GM12878 (cell line): ENCODE data around the gene CAVIN1. TPM values are rescaled to one million over a fixed set of nuclear protein-coding genes. Genes with fewer than 3 reads are reported as not detected.

Source experiments
- ATAC-seq: fragments of 200-7000 bp; cut with Tn5 transposase; 3 replicates; pipeline ENCODE4 v1.9.1; 2020; ENCODE audit warnings: mild to moderate bottlenecking, moderate library complexity
- BruUV-seq: library from RNA; stranded (reverse); fragments of 400-500 nt; replicated peaks from 2 replicates; lab custom pipeline; 2021; lab: Mats Ljungman, UMichigan
- CTCF ChIA-PET: fragments of 300-600 bp; sonication (Branson Sonifier 250); formaldehyde crosslinking; extraction: SDS; loops from one replicate; lab custom pipeline; 2021; ENCODE audit warnings: inconsistent platforms; lab: Yijun Ruan, JAX
- POLR2A ChIA-PET: fragments of 350-600 bp; formaldehyde crosslinking; extraction: SDS; loops from one replicate; lab custom pipeline; 2021; ENCODE audit warnings: inconsistent platforms; lab: Charles Lee
- RAD21 ChIA-PET: fragments of 300-600 bp; sonication (Branson Sonifier 250); formaldehyde crosslinking; loops from one replicate; lab custom pipeline; 2023; ENCODE audit warnings: antibody characterized with exemption; ENCODE audit not compliant: unreplicated experiment; lab: Charles Lee
- SMC1A ChIA-PET: fragments of 300-600 bp; sonication (Branson Sonifier 250); formaldehyde crosslinking; loops from one replicate; lab custom pipeline; 2023; ENCODE audit not compliant: unreplicated experiment, uncharacterized antibody; lab: Charles Lee
- DNase-seq: peaks from one replicate; pipeline ENCODE4 v3.0.0-alpha.2; 2011; ENCODE audit warnings: low read depth, low spot score
- FAIRE-seq: peaks from 3 replicates; lab custom pipeline; 2011; peaks lifted over from hg19 to GRCh38; lab: Jason Lieb, UNC
- H2AFZ ChIP-seq: 2 replicates; pipeline ENCODE4 v1.6.0; 2011; ENCODE audit warnings: low read depth, low read length, control low read depth; ENCODE audit not compliant: control insufficient read depth
- H3K27ac ChIP-seq: 2 replicates; pipeline ENCODE4 v1.5.1; 2011; ENCODE audit warnings: control low read depth; ENCODE audit not compliant: control insufficient read depth, insufficient read depth
- H3K27me3 ChIP-seq, 2 experiments: replicated peaks in 1 of 2; 2 replicates each; pipeline versions ENCODE4 v1.6.0 to v1.6.1; 2011; ENCODE audit warnings: low read length in 1 of 2; ENCODE audit not compliant: control insufficient read depth in 2 of 2, insufficient read depth in 2 of 2
- H3K36me3 ChIP-seq, 2 experiments: 2 replicates each; pipeline ENCODE4 v1.5.1; 2011; ENCODE audit warnings: low read length in 1 of 2; ENCODE audit not compliant: control insufficient read depth in 2 of 2, insufficient read depth in 2 of 2
- H3K4me1 ChIP-seq: 2 replicates; pipeline ENCODE4 v1.6.1; 2011; ENCODE audit warnings: mild to moderate bottlenecking, low read length, moderate library complexity, mixed read lengths; ENCODE audit not compliant: control insufficient read depth, insufficient read depth
- H3K4me2 ChIP-seq: 2 replicates; pipeline ENCODE4 v1.6.0; 2011; ENCODE audit warnings: control low read depth; ENCODE audit not compliant: control insufficient read depth, insufficient read depth
- H3K4me3 ChIP-seq: fragments of 200-600 bp; sonication (generic); 2 replicates; pipeline ENCODE4 v1.5.1; 2016
- H3K79me2 ChIP-seq: 2 replicates; pipeline ENCODE4 v1.6.0; 2011; ENCODE audit warnings: low read length; ENCODE audit not compliant: control insufficient read depth, insufficient read depth
- H3K9ac ChIP-seq: 2 replicates; pipeline ENCODE4 v1.8.0; 2011; ENCODE audit warnings: low read length, control low read depth, mixed read lengths; ENCODE audit not compliant: control insufficient read depth, insufficient read depth
- H3K9me3 ChIP-seq: replicated peaks from 3 replicates; pipeline ENCODE4 v1.5.1; 2011; ENCODE audit warnings: mild to moderate bottlenecking, low read length; ENCODE audit not compliant: control insufficient read depth, insufficient read depth
- H4K20me1 ChIP-seq: 2 replicates; pipeline ENCODE4 v1.6.0; 2011; ENCODE audit not compliant: control insufficient read depth, insufficient read depth
- CEBPB ChIP-seq, 2 experiments: fragments of 150-350 bp in 1 of 2; IDR thresholded peaks; 2 replicates each; pipeline ENCODE4 v1.6.1; 2012 to 2014; ENCODE audit warnings: low read depth in 2 of 2, low read length in 2 of 2, borderline replicate concordance in 1 of 2, inconsistent platforms in 1 of 2
- CHD1 ChIP-seq: IDR thresholded peaks from 2 replicates; pipeline ENCODE4 v1.6.1; 2012; ENCODE audit warnings: low read depth, low read length, improper control_type of control experiment
- EGR1 ChIP-seq, 2 experiments: IDR thresholded peaks; 1 replicate in 1 of 2; 2 replicates in 1 of 2; pipeline ENCODE4 v1.6.1; 2011 to 2012; ENCODE audit warnings: low read depth in 2 of 2, low read length in 2 of 2, borderline replicate concordance in 1 of 2, mild to moderate bottlenecking in 1 of 2, moderate library complexity in 1 of 2
- IKZF1 ChIP-seq: fragments of 450-650 bp; conservative IDR thresholded peaks from 2 replicates; pipeline ENCODE4 v1.6.1; 2017; ENCODE audit warnings: antibody characterized with exemption, mild to moderate bottlenecking
- IKZF2 ChIP-seq, 2 experiments: fragments of 450-650 bp; IDR thresholded peaks; 2 replicates each; pipeline ENCODE4 v1.6.1; 2017; ENCODE audit warnings: mild to moderate bottlenecking in 2 of 2, moderate library complexity in 2 of 2
- SREBF1 ChIP-seq: IDR thresholded peaks from 2 replicates; pipeline ENCODE4 v1.6.1; 2012; ENCODE audit warnings: mild to moderate bottlenecking, low read length
- STAT1 ChIP-seq: fragments of 450-650 bp; conservative IDR thresholded peaks from 2 replicates; pipeline ENCODE4 v1.6.1; 2014; ENCODE audit warnings: antibody characterized with exemption, mild to moderate bottlenecking
- ZNF207 ChIP-seq: fragments of 450-650 bp; IDR thresholded peaks from 2 replicates; pipeline ENCODE4 v1.6.1; 2014; ENCODE audit warnings: antibody characterized with exemption, mild to moderate bottlenecking, borderline replicate concordance
- ZNF24 ChIP-seq: fragments of 450-650 bp; IDR thresholded peaks from 2 replicates; pipeline ENCODE4 v1.6.1; 2017; ENCODE audit warnings: antibody characterized with exemption, mild to moderate bottlenecking
- ZSCAN29 ChIP-seq: fragments of 450-650 bp; IDR thresholded peaks from 2 replicates; pipeline ENCODE4 v1.6.1; 2017; ENCODE audit warnings: mild to moderate bottlenecking, moderate library complexity
- WGBS: methylation state at CpG from one replicate; pipeline ENCODE4 v1.1.6; 2016; ENCODE audit warnings: low lambda C conversion rate; ENCODE audit not compliant: insufficient replicate concordance, insufficient coverage; ENCODE audit errors: missing lambda C conversion rate; 5-methylcytosine and 5-hydroxymethylcytosine counted together
- in situ Hi-C: fragments of 300-500 bp; cut with MboI; formaldehyde crosslinking; loops from 9 replicates; pipeline ENCODE4 v1.14.3; 2018; ENCODE audit warnings: mixed read lengths
- intact Hi-C: fragments of 100-400 bp; cut with micrococcal nuclease; formaldehyde crosslinking; loops from one replicate; pipeline ENCODE4 v1.14.2; 2022; ENCODE audit not compliant: unreplicated experiment
- polyA plus RNA-seq, 11 experiments: library from polyadenylated mRNA; depleted of rRNA in 4 of 11; unstranded in 6 of 11; stranded (reverse) in 5 of 11; fragments of >200 nt; fragmentation: Nextera tagmentation in 4 of 11; fragmentation: Illumina TruSeq in 1 of 11; extraction: Ambion mirVana in 4 of 11; extraction: Trizol in 1 of 11; gene quantifications; 1 replicate in 1 of 11; 2 replicates in 10 of 11; pipeline versions ENCODE4 v1.2.1 to v1.2.3, GENCODE V29; 2011 to 2016; ENCODE audit warnings: inconsistent platforms in 2 of 11, missing spikeins in 2 of 11, low read depth in 1 of 11
- total RNA-seq, 4 experiments: library from RNA; depleted of rRNA in 3 of 4; stranded (reverse); fragments of >200 nt in 3 of 4; fragmentation: Illumina TruSeq in 1 of 4; extraction: Trizol in 1 of 4; gene quantifications; 2 replicates each; pipeline versions ENCODE4 v1.2.1 to v1.2.3, GENCODE V29; 2013 to 2021
- TF ChIP-seq, protein P1 (sequence below): fragments of 450-650 bp; IDR thresholded peaks from 2 replicates; pipeline ENCODE4 v1.6.1; 2018; ENCODE audit warnings: mild to moderate bottlenecking, low read depth, moderate library complexity; ENCODE audit not compliant: partially characterized antibody
- TF ChIP-seq, protein P2 (sequence below): fragments of 450-650 bp; IDR thresholded peaks from 2 replicates; pipeline ENCODE4 v1.6.1; 2017; ENCODE audit warnings: mild to moderate bottlenecking, moderate library complexity
- TF ChIP-seq, protein P3 (sequence below): IDR thresholded peaks from 2 replicates; pipeline ENCODE4 v1.6.1; 2012; ENCODE audit warnings: low read depth, low read length, improper control_type of control experiment
- TF ChIP-seq, protein P4 (sequence below): fragments of 450-650 bp; IDR thresholded peaks from 2 replicates; pipeline ENCODE4 v1.6.1; 2017; ENCODE audit warnings: low read depth, mild to moderate bottlenecking, moderate library complexity

Gene CAVIN1
- total and polyA plus RNA-seq, 10 of the 15 experiments (the other 5 are each of a cell fraction or from before 2014, with no cell fraction given) = 0.03 to 1.1 (median 0.37) TPM

DNA sequence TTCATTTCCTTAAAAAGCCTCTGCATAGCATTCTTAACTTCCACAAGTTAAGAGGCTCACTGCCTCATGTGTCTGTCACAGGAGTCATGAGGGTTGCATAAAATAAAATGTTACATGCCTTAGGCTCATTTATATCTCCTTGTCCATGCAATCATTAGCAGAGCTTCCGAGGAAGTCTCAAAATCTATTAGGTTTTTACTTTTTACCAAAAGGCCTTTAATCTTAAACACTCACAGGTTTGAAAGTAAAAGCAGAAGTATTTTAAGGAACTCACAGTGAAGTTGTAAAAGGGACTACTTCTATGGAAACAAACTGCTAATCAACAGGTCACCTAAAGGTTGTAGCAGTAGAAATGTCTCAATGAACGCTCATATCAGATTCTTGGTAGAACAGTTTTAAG lies 30.4 kb upstream of the CAVIN1 start:
- H3K27me3 ChIP-seq = no peaks in the 10 kb centered on the region
- in situ Hi-C loops (no loop called here), intact Hi-C loops (no loop called here)
- ChIA-PET POLR2A (interaction anchor here (0.7 kb wide), 1 partner anchor 21 kb away, joined by 6 read pairs; no protein-coding TSS in a partner anchor), RAD21 (interaction anchor here (0.6 to 1.1 kb wide), 2 partner anchors 12 to 47 kb away, joined by 3 to 5 read pairs; no protein-coding TSS in a partner anchor), SMC1A (interaction anchor here (1.0 to 3.7 kb wide), 3 partner anchors 12 to 27 kb away, joined by 3 to 22 read pairs (median 3); no protein-coding TSS in a partner anchor), CTCF (interaction anchor here (0.6 to 1.5 kb wide), 4 partner anchors 11 to 64 kb away, joined by 3 to 5 read pairs (median 4); no protein-coding TSS in a partner anchor)
- no peak overlapping the region for H3K9ac ChIP-seq
- ATAC-seq (peak; percentile 23; the same call in 2 of the 3 replicates), DNase-seq (no peak), FAIRE-seq (no peak)
- H3K27ac ChIP-seq = no peak overlapping the region
- no peaks in the 10 kb centered on the region for H3K36me3 ChIP-seq
- 45% methylated on average over 2 of the region's 2 CpGs for WGBS
- H3K4me2 ChIP-seq = no peak overlapping the region
- H3K4me1 ChIP-seq = peaks cover 27% of the 10 kb centered on the region
- H4K20me1 ChIP-seq = no peaks in the 10 kb centered on the region
- BruUV-seq = no TSS peak
- H3K79me2 ChIP-seq = no peaks in the 10 kb centered on the region
- no peak overlapping the region for H2AFZ ChIP-seq
- no peaks in the 10 kb centered on the region for H3K9me3 ChIP-seq
- no peak overlapping the region for H3K4me3 ChIP-seq
- TF ChIP-seq ZNF24 (no peak), ZNF207 (no peak), SREBF1 (no peak), STAT1 (no peak), ZSCAN29 (no peak), IKZF1 (0 out of 2 replicates have a peak, but pooled peaks have one; percentile 29), CEBPB (IDR thresholded peaks at IDR 0.05; ENCODE audit: borderline replicate concordance in 1 of 2, low read depth in 2 of 2, low read length in 2 of 2) (no peak), EGR1 (IDR thresholded peaks at IDR 0.05; ENCODE audit: borderline replicate concordance in 1 of 2, low read depth in 2 of 2, low read length in 2 of 2) (no peak), CHD1 (no peak), IKZF2 (IDR thresholded peaks at IDR 0.05) (no peak; a peak in 2 of 4 replicates)
- TF ChIP-seq, protein P1, sequence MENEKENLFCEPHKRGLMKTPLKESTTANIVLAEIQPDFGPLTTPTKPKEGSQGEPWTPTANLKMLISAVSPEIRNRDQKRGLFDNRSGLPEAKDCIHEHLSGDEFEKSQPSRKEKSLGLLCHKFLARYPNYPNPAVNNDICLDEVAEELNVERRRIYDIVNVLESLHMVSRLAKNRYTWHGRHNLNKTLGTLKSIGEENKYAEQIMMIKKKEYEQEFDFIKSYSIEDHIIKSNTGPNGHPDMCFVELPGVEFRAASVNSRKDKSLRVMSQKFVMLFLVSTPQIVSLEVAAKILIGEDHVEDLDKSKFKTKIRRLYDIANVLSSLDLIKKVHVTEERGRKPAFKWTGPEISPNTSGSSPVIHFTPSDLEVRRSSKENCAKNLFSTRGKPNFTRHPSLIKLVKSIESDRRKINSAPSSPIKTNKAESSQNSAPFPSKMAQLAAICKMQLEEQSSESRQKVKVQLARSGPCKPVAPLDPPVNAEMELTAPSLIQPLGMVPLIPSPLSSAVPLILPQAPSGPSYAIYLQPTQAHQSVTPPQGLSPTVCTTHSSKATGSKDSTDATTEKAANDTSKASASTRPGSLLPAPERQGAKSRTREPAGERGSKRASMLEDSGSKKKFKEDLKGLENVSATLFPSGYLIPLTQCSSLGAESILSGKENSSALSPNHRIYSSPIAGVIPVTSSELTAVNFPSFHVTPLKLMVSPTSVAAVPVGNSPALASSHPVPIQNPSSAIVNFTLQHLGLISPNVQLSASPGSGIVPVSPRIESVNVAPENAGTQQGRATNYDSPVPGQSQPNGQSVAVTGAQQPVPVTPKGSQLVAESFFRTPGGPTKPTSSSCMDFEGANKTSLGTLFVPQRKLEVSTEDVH = no peak
- TF ChIP-seq, protein P2, sequence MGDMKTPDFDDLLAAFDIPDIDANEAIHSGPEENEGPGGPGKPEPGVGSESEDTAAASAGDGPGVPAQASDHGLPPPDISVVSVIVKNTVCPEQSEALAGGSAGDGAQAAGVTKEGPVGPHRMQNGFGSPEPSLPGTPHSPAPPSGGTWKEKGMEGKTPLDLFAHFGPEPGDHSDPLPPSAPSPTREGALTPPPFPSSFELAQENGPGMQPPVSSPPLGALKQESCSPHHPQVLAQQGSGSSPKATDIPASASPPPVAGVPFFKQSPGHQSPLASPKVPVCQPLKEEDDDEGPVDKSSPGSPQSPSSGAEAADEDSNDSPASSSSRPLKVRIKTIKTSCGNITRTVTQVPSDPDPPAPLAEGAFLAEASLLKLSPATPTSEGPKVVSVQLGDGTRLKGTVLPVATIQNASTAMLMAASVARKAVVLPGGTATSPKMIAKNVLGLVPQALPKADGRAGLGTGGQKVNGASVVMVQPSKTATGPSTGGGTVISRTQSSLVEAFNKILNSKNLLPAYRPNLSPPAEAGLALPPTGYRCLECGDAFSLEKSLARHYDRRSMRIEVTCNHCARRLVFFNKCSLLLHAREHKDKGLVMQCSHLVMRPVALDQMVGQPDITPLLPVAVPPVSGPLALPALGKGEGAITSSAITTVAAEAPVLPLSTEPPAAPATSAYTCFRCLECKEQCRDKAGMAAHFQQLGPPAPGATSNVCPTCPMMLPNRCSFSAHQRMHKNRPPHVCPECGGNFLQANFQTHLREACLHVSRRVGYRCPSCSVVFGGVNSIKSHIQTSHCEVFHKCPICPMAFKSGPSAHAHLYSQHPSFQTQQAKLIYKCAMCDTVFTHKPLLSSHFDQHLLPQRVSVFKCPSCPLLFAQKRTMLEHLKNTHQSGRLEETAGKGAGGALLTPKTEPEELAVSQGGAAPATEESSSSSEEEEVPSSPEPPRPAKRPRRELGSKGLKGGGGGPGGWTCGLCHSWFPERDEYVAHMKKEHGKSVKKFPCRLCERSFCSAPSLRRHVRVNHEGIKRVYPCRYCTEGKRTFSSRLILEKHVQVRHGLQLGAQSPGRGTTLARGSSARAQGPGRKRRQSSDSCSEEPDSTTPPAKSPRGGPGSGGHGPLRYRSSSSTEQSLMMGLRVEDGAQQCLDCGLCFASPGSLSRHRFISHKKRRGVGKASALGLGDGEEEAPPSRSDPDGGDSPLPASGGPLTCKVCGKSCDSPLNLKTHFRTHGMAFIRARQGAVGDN = no peak
- TF ChIP-seq, protein P3, sequence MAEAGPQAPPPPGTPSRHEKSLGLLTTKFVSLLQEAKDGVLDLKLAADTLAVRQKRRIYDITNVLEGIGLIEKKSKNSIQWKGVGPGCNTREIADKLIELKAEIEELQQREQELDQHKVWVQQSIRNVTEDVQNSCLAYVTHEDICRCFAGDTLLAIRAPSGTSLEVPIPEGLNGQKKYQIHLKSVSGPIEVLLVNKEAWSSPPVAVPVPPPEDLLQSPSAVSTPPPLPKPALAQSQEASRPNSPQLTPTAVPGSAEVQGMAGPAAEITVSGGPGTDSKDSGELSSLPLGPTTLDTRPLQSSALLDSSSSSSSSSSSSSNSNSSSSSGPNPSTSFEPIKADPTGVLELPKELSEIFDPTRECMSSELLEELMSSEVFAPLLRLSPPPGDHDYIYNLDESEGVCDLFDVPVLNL = no peak
- TF ChIP-seq, protein P4, sequence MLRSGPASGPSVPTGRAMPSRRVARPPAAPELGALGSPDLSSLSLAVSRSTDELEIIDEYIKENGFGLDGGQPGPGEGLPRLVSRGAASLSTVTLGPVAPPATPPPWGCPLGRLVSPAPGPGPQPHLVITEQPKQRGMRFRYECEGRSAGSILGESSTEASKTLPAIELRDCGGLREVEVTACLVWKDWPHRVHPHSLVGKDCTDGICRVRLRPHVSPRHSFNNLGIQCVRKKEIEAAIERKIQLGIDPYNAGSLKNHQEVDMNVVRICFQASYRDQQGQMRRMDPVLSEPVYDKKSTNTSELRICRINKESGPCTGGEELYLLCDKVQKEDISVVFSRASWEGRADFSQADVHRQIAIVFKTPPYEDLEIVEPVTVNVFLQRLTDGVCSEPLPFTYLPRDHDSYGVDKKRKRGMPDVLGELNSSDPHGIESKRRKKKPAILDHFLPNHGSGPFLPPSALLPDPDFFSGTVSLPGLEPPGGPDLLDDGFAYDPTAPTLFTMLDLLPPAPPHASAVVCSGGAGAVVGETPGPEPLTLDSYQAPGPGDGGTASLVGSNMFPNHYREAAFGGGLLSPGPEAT = peak; percentile 32; the same call in 1 of the 2 replicates
